HFFc6 (cell line): ENCODE data around the gene ARHGAP22. TPM values are rescaled to one million over a fixed set of nuclear protein-coding genes. Genes with fewer than 3 reads are reported as not detected.

ENCODE experiments used
- DNase-seq: peaks from one replicate; pipeline ENCODE4 v3.0.0-alpha.2; 2018
- H3K27ac Mint-ChIP-seq: 2 replicates; pipeline ENCODE4 v1.8.0; 2020; ENCODE audit warnings: mild to moderate bottlenecking, mixed read lengths
- H3K27me3 Mint-ChIP-seq: 2 replicates; pipeline ENCODE4 v1.8.0; 2021; ENCODE audit warnings: mild to moderate bottlenecking, moderate library complexity, mixed read lengths; ENCODE audit not compliant: insufficient read depth
- H3K36me3 Mint-ChIP-seq: 2 replicates; pipeline ENCODE4 v1.8.0; 2021; ENCODE audit warnings: low read depth, mixed read lengths
- H3K4me1 Mint-ChIP-seq: 2 replicates; pipeline ENCODE4 v1.8.0; 2020; ENCODE audit warnings: low read depth, mixed read lengths
- H3K4me3 Mint-ChIP-seq: 2 replicates; pipeline ENCODE4 v1.8.0; 2020; ENCODE audit warnings: mild to moderate bottlenecking, moderate library complexity, mixed read lengths
- H3K9me3 Mint-ChIP-seq: 2 replicates; pipeline ENCODE4 v1.8.0; 2020; ENCODE audit warnings: mild to moderate bottlenecking, mixed read lengths
- CTCF ChIP-seq: fragments of 200-600 bp; sonication (generic); IDR thresholded peaks from 2 replicates; pipeline ENCODE4 v1.5.0; 2021; ENCODE audit warnings: antibody characterized with exemption, mild to moderate bottlenecking
- total RNA-seq, 6 experiments: library from RNA; stranded (reverse); fragmentation: NEBNext Ultra II Directional; extraction: Animal tissue kit (Norgen Biotek cat#: 25700); gene quantifications; 2 replicates in 1 of 6; 3 replicates in 5 of 6; pipeline ENCODE4 v1.2.3, GENCODE V29; 2021

ARHGAP22 gene
- total RNA-seq, 6 experiments from 2014 or later, result 74.3 to 117 (median 95.7) TPM

GRCh38 chr10:48416584-48417232, 188.2 kb downstream of the ARHGAP22 start:
- Mint-ChIP-seq H3K9me3 (peaks cover 15% of the 10 kb centered on the region), H3K27ac (peak overlapping the region; percentile 70), H3K27me3 (no peaks in the 10 kb centered on the region), H3K4me3 (peak overlapping the region; percentile 22; the same call in 1 of the 2 replicates), H3K36me3 (peaks cover 43% of the 10 kb centered on the region), H3K4me1 (peaks cover 75% of the 10 kb centered on the region)
- no peak for DNase-seq
- TF ChIP-seq CTCF, result peak; percentile 22; the same call in 1 of the 2 replicates

DNA sequence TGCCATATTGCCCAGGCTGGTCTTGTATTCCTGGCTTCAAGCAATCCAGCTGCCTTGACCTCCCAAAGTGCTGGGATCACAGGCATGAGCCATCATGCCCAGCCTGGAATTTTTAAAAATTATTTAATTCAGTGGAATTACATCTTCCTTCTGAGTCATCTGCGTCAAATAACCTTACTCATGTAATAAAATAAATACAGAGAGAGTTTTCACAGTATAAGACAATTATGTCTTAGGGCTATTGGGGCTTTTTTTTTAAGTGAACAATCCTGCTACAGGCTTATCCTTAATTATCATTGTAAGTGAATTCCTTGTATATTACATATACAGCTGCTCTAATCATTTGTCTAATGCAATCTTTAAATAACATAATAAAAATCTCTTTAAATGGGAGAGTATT, 190.1 kb downstream of the ARHGAP22 start:
- TF ChIP-seq CTCF, result no peak
- Mint-ChIP-seq H3K4me3 (peak overlapping the region; percentile 23; the same call in 1 of the 2 replicates), H3K27ac (peak overlapping the region; percentile 70), H3K36me3 (peaks cover 33% of the 10 kb centered on the region), H3K27me3 (no peaks in the 10 kb centered on the region; the same call in 1 of the 2 replicates), H3K4me1 (peaks cover 71% of the 10 kb centered on the region), H3K9me3 (peaks cover 15% of the 10 kb centered on the region)
- peak; percentile 68 for DNase-seq

DNA sequence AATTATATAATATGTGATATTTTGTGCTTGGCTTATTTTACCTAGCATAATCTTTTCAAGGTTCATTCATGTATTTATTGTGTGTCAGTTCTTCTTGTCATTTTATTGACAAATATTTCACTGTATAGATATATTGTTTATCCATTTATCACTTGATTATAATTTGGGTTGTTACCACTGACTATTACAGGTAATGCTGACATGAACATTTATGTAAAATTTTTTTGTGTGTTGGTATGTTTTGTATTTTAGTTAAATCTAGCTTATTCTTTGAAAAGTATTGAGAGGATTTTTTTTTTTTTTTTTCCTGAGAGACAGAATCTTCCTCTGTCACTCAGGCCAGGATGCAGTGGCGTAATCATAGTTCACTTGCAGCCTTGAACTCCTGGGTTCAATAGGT, 190.7 kb downstream of the ARHGAP22 start:
- H3K4me3 Mint-ChIP-seq, result no peak overlapping the region
- H3K4me1 Mint-ChIP-seq, result peaks cover 65% of the 10 kb centered on the region
- H3K27ac Mint-ChIP-seq, result no peak overlapping the region
- peaks cover 33% of the 10 kb centered on the region for H3K36me3 Mint-ChIP-seq
- H3K9me3 Mint-ChIP-seq, result peaks cover 15% of the 10 kb centered on the region
- DNase-seq, result no peak
- TF ChIP-seq CTCF, result no peak
- H3K27me3 Mint-ChIP-seq, result no peaks in the 10 kb centered on the region; the same call in 1 of the 2 replicates

DNA sequence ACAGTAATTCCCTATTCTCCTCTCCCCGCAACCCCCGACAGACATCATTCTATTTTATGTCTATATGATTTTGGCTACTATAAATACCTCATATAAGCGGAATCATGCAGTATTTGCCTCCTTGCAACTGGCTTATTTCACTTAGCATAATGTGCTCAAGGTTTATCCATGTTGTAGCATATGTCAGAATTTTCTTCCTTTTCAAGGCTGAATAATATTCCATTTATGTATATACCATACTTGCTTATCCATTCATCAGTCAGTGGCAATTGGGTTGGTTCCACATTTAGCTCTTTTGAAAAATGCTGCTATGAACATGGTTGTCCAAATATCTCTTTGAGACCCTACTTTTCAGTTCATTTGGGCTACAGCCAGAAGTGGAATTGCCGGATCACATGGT, 191.9 kb downstream of the ARHGAP22 start:
- Mint-ChIP-seq H3K27me3 (no peaks in the 10 kb centered on the region; the same call in 1 of the 2 replicates), H3K4me1 (peaks cover 55% of the 10 kb centered on the region), H3K36me3 (peaks cover 33% of the 10 kb centered on the region), H3K27ac (no peak overlapping the region), H3K9me3 (peaks cover 15% of the 10 kb centered on the region), H3K4me3 (no peak overlapping the region)
- no peak for TF ChIP-seq CTCF
- no peak for DNase-seq

- H3K9me3 Mint-ChIP-seq, result peaks cover 15% of the 10 kb centered on the region
- H3K27ac Mint-ChIP-seq, result no peak overlapping the region
- H3K4me3 Mint-ChIP-seq, result no peak overlapping the region
- no peaks in the 10 kb centered on the region; the same call in 1 of the 2 replicates for H3K27me3 Mint-ChIP-seq
- DNase-seq, result no peak
- peaks cover 33% of the 10 kb centered on the region for H3K36me3 Mint-ChIP-seq
- TF ChIP-seq CTCF, result no peak
- H3K4me1 Mint-ChIP-seq, result peaks cover 47% of the 10 kb centered on the region
Observed at GRCh38 chr10:48412081-48412480, 192.8 kb downstream of the ARHGAP22 start.
